HepG2 (cell line): Measurements from ENCODE around the gene MT1G. TPM values are rescaled to one million over a fixed set of nuclear protein-coding genes. Genes with fewer than 3 reads are reported as not detected.

Experiments
- FOXP1 ChIP-seq, 2 experiments: fragments of 450-650 bp in 1 of 2; IDR thresholded peaks; 2 replicates each; pipeline ENCODE4 v1.6.1; 2017 to 2018; ENCODE audit warnings: antibody characterized with exemption in 1 of 2
- HNF4A ChIP-seq: sonication (generic); formaldehyde crosslinking; IDR thresholded peaks from 2 replicates; pipeline ENCODE4 v1.4.0; 2020; ENCODE audit warnings: missing genetic modification reagents
- IKZF4 ChIP-seq: sonication (generic); formaldehyde crosslinking; IDR thresholded peaks from 2 replicates; pipeline ENCODE4 v1.5.1; 2020; ENCODE audit warnings: borderline replicate concordance, mild to moderate bottlenecking, low read depth, missing genetic modification reagents; ENCODE audit errors: not compliant biosample characterization
- NFATC3 ChIP-seq: sonication (generic); formaldehyde crosslinking; IDR thresholded peaks from 2 replicates; pipeline ENCODE4 v1.5.1; 2020; ENCODE audit warnings: mild to moderate bottlenecking, missing genetic modification reagents
- NFKBIZ ChIP-seq: IDR thresholded peaks from 2 replicates; pipeline ENCODE4 v1.6.1; 2018; ENCODE audit warnings: missing genetic modification reagents, missing compliant biosample characterization
- PLSCR1 ChIP-seq: sonication (generic); formaldehyde crosslinking; IDR thresholded peaks from 2 replicates; pipeline ENCODE4 v1.5.0; 2020; ENCODE audit warnings: missing genetic modification reagents, mild to moderate bottlenecking, borderline replicate concordance
- PRMT3 ChIP-seq: sonication (generic); formaldehyde crosslinking; IDR thresholded peaks from 2 replicates; pipeline ENCODE4 v1.8.1; 2022; ENCODE audit warnings: low read depth, mild to moderate bottlenecking, moderate library complexity, missing genetic modification reagents, borderline replicate concordance
- RBM39 ChIP-seq: fragments of 200-400 bp; formaldehyde crosslinking; IDR thresholded peaks from one replicate; pipeline ENCODE4 v1.6.1; 2018; ENCODE audit warnings: antibody characterized with exemption, mild to moderate bottlenecking, low read depth, low read length; ENCODE audit not compliant: poor library complexity, severe bottlenecking
- XRCC5 ChIP-seq: fragments of 200-400 bp; formaldehyde crosslinking; optimal IDR thresholded peaks from 2 replicates; pipeline ENCODE3; 2017; ENCODE audit warnings: mild to moderate bottlenecking, low read length
- ZFYVE20 ChIP-seq: sonication (generic); formaldehyde crosslinking; IDR thresholded peaks from 2 replicates; pipeline ENCODE4 v1.8.0; 2023; ENCODE audit warnings: low read depth, mild to moderate bottlenecking, moderate library complexity, missing genetic modification reagents, borderline replicate concordance
- ZNF264 ChIP-seq: sonication (generic); formaldehyde crosslinking; IDR thresholded peaks from 2 replicates; pipeline ENCODE4 v1.4.0; 2020; ENCODE audit warnings: missing genetic modification reagents
- ZNF451 ChIP-seq: sonication (generic); formaldehyde crosslinking; IDR thresholded peaks from 2 replicates; pipeline ENCODE4 v1.5.0; 2020; ENCODE audit warnings: mild to moderate bottlenecking, missing genetic modification reagents
- ZNF790 ChIP-seq: sonication (generic); formaldehyde crosslinking; IDR thresholded peaks from 2 replicates; pipeline ENCODE4 v1.8.0; 2022; ENCODE audit warnings: missing genetic modification reagents, mild to moderate bottlenecking, borderline replicate concordance
- ZNF816 ChIP-seq: sonication (generic); formaldehyde crosslinking; IDR thresholded peaks from 2 replicates; pipeline ENCODE4 v1.8.0; 2022; ENCODE audit warnings: missing genetic modification reagents, mild to moderate bottlenecking, borderline replicate concordance
- ZSCAN25 ChIP-seq: sonication (generic); formaldehyde crosslinking; IDR thresholded peaks from 2 replicates; pipeline ENCODE4 v1.8.0; 2022; ENCODE audit warnings: mild to moderate bottlenecking, missing genetic modification reagents
- ZSCAN31 ChIP-seq: sonication (generic); formaldehyde crosslinking; IDR thresholded peaks from 2 replicates; pipeline ENCODE4 v1.5.0; 2020; ENCODE audit warnings: low read depth, mild to moderate bottlenecking, missing genetic modification reagents
- polyA plus RNA-seq, 8 experiments: library from polyadenylated mRNA; depleted of rRNA in 3 of 8; stranded (reverse) in 7 of 8; unstranded in 1 of 8; fragments of >200 nt; fragmentation: Illumina TruSeq in 4 of 8; extraction: Trizol in 4 of 8; gene quantifications; 2 replicates each; pipeline versions ENCODE4 v1.2.1 to v1.2.3, GENCODE V29; 2011 to 2016; ENCODE audit warnings: low read depth in 4 of 8, missing spikeins in 1 of 8, mixed read lengths in 1 of 8; ENCODE audit not compliant: insufficient read depth in 1 of 8
- total RNA-seq, 5 experiments: library from RNA; depleted of rRNA; stranded (reverse); fragments of >200 nt; fragmentation: Illumina TruSeq; extraction: Trizol; gene quantifications; 2 replicates each; pipeline ENCODE4 v1.2.3, GENCODE V29; 2016; ENCODE audit warnings: low read depth in 1 of 5
- TF ChIP-seq, protein P1 (sequence below): sonication (generic); formaldehyde crosslinking; IDR thresholded peaks from 2 replicates; pipeline ENCODE4 v1.4.0; 2020; ENCODE audit warnings: missing genetic modification reagents, borderline replicate concordance
- TF ChIP-seq, protein P2 (sequence below): sonication (generic); formaldehyde crosslinking; IDR thresholded peaks from 2 replicates; pipeline ENCODE4 v1.4.0; 2020; ENCODE audit warnings: missing genetic modification reagents, mild to moderate bottlenecking, borderline replicate concordance
- TF ChIP-seq, protein P3 (sequence below): IDR thresholded peaks from 2 replicates; pipeline ENCODE4 v1.6.1; 2016; ENCODE audit warnings: missing genetic modification reagents, missing compliant biosample characterization

The MT1G gene
- total and polyA plus RNA-seq, 2 of the 13 experiments (the other 11 are each of a cell fraction or from before 2014, with no cell fraction given), result 3.6 to 377 TPM

GRCh38 chr16:56625943-56626654 lies 41.8 kb downstream of the MT1G start (continued):
- TF ChIP-seq, protein P1, sequence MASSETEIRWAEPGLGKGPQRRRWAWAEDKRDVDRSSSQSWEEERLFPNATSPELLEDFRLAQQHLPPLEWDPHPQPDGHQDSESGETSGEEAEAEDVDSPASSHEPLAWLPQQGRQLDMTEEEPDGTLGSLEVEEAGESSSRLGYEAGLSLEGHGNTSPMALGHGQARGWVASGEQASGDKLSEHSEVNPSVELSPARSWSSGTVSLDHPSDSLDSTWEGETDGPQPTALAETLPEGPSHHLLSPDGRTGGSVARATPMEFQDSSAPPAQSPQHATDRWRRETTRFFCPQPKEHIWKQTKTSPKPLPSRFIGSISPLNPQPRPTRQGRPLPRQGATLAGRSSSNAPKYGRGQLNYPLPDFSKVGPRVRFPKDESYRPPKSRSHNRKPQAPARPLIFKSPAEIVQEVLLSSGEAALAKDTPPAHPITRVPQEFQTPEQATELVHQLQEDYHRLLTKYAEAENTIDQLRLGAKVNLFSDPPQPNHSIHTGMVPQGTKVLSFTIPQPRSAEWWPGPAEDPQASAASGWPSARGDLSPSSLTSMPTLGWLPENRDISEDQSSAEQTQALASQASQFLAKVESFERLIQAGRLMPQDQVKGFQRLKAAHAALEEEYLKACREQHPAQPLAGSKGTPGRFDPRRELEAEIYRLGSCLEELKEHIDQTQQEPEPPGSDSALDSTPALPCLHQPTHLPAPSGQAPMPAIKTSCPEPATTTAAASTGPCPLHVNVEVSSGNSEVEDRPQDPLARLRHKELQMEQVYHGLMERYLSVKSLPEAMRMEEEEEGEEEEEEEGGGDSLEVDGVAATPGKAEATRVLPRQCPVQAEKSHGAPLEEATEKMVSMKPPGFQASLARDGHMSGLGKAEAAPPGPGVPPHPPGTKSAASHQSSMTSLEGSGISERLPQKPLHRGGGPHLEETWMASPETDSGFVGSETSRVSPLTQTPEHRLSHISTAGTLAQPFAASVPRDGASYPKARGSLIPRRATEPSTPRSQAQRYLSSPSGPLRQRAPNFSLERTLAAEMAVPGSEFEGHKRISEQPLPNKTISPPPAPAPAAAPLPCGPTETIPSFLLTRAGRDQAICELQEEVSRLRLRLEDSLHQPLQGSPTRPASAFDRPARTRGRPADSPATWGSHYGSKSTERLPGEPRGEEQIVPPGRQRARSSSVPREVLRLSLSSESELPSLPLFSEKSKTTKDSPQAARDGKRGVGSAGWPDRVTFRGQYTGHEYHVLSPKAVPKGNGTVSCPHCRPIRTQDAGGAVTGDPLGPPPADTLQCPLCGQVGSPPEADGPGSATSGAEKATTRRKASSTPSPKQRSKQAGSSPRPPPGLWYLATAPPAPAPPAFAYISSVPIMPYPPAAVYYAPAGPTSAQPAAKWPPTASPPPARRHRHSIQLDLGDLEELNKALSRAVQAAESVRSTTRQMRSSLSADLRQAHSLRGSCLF, result no peak
- TF ChIP-seq, protein P2, sequence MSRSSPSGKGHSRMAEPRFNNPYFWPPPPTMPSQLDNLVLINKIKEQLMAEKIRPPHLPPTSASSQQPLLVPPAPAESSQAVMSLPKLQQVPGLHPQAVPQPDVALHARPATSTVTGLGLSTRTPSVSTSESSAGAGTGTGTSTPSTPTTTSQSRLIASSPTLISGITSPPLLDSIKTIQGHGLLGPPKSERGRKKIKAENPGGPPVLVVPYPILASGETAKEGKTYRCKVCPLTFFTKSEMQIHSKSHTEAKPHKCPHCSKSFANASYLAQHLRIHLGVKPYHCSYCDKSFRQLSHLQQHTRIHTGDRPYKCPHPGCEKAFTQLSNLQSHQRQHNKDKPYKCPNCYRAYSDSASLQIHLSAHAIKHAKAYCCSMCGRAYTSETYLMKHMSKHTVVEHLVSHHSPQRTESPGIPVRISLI (CRISPR knock-in tag), result 0 out of 2 replicates have a peak, but pooled peaks have one; percentile 0
- TF ChIP-seq PRMT3, result 0 out of 2 replicates have a peak, but pooled peaks have one; percentile 34
- peak; percentile 2 for TF ChIP-seq XRCC5
- no peak for TF ChIP-seq HNF4A
- no peak for TF ChIP-seq ZSCAN31 (CRISPR knock-in tag)
- 0 out of 2 replicates have a peak, but pooled peaks have one; percentile 63 for TF ChIP-seq NFATC3
- TF ChIP-seq ZNF816 (CRISPR knock-in tag), result no peak
- no peak for TF ChIP-seq ZNF264
- no peak for TF ChIP-seq FOXP1 (IDR thresholded peaks at IDR 0.05)
- 0 out of 2 replicates have a peak, but pooled peaks have one; percentile 1 for TF ChIP-seq FOXP1 (CRISPR knock-in tag; IDR thresholded peaks at IDR 0.05)
- TF ChIP-seq ZNF790, result no peak
- TF ChIP-seq IKZF4 (CRISPR knock-in tag), result peak; percentile 43
- TF ChIP-seq PLSCR1, result no peak
- TF ChIP-seq, protein P3, sequence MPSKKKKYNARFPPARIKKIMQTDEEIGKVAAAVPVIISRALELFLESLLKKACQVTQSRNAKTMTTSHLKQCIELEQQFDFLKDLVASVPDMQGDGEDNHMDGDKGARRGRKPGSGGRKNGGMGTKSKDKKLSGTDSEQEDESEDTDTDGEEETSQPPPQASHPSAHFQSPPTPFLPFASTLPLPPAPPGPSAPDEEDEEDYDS (CRISPR knock-in tag), result 0 out of 2 replicates have a peak, but pooled peaks have one; percentile 6
- no peak for TF ChIP-seq ZFYVE20
- 0 out of 2 replicates have a peak, but pooled peaks have one; percentile 10 for TF ChIP-seq ZNF451 (CRISPR knock-in tag)
- TF ChIP-seq ZSCAN25 (CRISPR knock-in tag), result 0 out of 2 replicates have a peak, but pooled peaks have one; percentile 47
- 0 out of 2 replicates have a peak, but pooled peaks have one; percentile 43 for TF ChIP-seq NFKBIZ (CRISPR knock-in tag)
- no peak for TF ChIP-seq RBM39
